Measurements from ENCODE around the gene FRMD7. TPM values are rescaled to one million over a fixed set of nuclear protein-coding genes. Genes with fewer than 3 reads are reported as not detected.

The FRMD7 gene
- 0.11 TPM in 1 of 2 replicates, not detected in the other for total RNA-seq (2014; rRNA removed; shearing (Covaris generic))

GRCh38 chrX:132127743-132128142, at the start of gene FRMD7:
TSS of gene FRMD7 (minus strand) at chrX:132128020. CDS start at chrX:132127844, 176 bp downstream.

Other genes starting within 250 kb of the FRMD7 start
- gene STK26, start 104.7 kb downstream of the FRMD7 start, total RNA-seq (2014; rRNA removed; shearing (Covaris generic)) = 9.9 and 14.4 TPM in 2 replicates
- gene RAP2C, start 91.4 kb upstream of the FRMD7 start, total RNA-seq (2014; rRNA removed; shearing (Covaris generic)) = 10.4 and 12.5 TPM in 2 replicates